GM18858 (cell line): ENCODE results near the gene HIGD1A.

Experiments
- ATAC-seq: cut with Tn5 transposase; IDR thresholded peaks from one replicate; pipeline ENCODE4 v1.9.1; 2021; ENCODE audit not compliant: unreplicated experiment

HIGD1A gene

DNA sequence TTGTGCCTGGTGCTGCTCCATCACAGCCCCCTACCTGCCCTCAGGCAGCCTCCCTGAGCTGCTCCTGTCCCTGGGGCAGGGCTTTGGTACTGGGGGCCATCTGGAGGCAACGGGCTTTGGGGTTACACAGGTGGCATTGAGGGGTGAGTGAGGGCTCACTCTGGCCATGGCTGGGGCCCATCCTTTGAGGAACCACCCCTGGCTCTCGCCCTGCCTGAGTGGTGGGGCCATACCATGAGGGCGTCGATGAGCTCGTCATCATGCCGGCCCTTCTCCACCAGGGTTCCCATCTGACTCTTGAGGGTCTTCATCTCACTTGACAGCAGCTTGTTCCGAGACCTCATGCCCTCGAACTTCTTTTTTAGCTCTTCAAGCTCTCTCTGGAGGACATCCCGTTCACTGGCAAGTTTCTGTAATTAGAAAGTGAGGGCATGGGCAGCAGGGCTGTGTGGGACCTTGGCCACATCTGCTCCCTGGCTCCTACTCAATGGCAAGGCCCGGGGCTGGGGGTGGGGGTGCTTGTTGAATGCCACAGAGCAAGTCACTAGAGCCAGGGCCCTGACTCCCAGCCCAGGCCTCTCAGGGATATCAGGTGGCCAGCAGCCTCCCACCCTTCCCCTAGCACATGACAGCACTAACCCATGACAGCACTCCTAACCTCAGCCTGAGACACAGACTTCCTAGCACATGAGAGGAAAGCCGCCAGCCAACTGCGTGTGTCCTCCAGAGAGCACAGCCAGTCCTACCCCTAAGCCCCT, 64.7 kb downstream of the HIGD1A start:
- ATAC-seq = no peak

DNA sequence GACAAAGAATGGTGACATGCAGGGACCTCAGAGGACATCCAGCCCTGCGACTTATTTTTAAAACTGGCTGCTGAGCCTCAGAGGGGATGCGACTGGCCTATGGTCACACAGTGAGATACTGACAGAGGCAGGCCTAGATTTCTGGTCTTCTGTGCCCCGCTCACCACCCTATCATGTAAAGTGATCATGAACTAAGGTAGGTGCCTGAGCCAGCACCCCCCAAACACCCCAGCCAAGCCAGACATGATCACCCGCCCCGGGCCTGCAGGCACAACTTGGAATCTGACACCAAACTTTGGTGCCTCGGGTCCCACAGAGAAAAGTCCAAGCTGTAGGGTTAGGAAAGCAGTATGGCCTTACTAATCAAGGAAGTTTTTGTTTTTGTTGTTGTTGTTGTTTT, 67.8 kb downstream of the HIGD1A start:
- no peak for ATAC-seq

DNA sequence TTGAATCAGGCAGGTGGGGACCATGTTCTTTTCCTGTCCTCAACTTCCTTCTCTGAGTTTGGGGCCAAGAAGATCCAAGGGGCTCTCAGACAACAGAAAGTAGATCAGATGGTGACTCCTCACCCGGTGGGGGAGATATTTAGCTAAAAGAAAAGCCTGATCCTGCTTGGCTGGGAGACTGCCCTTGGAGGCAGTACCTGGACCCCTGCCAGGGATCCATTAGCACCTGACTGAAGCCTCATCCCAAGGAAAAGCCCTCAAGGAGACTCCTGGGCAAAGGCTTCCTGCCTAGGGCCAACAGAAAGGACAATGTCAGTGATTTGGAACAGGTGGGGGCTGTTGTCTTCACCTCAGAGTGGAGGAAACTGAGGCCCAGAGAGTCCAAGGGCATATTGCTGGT, 68.2 kb downstream of the HIGD1A start:
- no peak for ATAC-seq

DNA sequence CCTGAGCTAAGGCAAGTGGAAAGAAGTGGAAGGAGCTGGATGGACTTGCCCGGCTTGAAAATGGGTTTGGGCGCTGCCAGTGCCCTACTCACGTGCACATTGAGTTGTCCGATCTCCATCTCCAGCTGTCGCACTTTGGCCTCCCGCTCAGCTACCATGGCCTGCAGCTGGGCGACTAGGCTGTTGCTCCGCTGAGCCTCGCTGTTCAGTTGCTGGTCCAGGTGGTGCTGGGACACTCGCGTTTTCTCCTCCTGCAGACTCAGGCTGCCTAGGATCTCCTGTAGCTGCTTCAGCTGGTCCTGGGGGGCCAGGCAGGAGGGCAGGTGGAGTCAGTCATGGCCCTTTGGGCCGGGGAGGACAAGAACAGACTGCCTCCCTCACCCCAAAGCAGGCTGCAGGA, 68.7 kb downstream of the HIGD1A start:
- ATAC-seq = no peak

DNA sequence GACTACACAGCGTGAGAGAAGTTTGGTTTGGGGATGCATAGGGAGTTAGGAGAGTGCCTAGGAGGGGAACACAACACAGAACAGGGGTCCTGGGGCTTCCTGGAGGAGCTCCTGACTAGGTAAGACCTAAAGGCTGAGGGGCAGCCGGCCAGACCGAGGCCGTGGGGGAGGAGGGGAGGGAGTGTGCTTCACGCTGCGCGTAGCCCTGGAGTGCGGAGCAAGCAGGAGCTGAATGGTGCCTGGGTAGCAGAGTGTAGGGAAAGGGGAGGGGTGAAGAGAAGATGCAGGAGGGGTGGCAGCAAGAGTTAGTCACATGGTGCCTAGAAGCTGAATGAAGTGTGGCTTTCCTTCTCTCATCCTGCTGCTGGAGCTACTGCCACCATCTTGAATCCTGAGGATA, 69.3 kb downstream of the HIGD1A start:
- no peak for ATAC-seq

DNA sequence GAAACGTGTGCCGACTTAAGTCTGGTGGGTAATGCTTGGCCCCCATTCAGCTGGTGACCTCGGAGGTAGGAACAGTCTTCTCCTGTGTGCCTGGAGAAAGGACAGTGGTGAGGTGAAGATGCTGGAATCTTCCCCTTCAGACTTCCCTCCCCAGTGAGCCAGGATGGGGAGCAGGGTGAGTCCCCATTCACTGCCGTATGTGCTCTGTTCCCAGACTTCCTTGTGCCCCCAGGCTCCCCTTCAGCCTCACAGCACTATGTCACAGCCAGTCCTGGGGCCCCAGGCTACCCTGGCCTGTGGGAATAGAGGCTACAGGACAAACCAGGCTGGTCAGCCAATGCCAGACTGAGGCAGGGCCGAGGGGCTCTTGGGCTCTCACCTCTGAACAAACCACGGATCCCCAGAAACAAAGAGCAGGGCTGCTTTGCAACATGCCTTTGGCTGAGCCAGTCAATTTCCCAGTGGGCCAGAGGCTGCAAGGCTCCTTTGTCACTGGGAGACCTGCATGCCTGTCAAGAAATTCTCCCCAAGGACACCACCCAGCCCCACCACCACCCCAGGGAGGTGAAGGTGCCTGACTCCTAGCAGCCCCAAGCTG, 69.9 kb downstream of the HIGD1A start:
- no peak for ATAC-seq

DNA sequence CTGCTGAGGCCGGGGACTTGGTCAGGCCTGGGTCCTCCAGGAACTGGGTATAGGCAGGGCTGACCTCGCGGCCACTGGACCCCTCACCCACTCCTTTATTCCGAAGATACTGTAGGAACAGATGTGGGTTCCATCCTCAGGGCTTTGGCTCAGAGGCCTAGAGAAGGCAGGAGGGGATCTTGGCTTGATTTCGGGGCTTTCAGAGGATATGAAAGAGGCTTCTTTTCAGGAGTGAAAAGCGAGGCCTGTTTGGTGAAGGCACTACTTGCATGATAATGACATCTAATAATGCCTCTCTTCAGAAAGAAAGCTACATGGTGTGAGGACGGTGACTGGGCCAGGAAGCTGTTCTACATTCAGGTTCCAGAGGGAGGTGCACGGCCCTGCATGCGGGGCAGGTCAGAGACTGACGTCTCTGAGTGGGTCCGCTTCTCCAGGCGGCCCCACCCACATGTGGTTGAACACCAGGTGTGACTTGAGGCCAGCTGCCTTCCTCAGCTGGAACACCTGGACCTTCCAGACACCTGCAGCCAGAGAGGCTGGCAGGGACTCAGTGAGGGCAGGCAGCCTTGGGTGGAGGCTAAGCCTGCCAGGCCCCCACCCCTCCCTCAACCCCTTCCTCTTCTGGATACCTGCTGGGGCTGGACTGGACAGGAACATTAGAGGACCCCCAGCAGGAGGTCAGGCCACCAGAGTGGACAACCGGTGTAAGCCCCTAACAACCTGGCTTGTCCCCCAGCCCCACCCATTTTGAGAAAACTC, 70.6 kb downstream of the HIGD1A start:
- no peak for ATAC-seq
